SK-N-SH treated with all-trans-retinoic acid at 6 μM for 48 hours (cell line): ENCODE data around the gene PDLIM7.

Experiments
- ATAC-seq: fragments of 200-7000 bp; cut with Tn5 transposase; 3 replicates; pipeline ENCODE4 v1.9.1; 2020; ENCODE audit warnings: mild to moderate bottlenecking, moderate library complexity
- ARNTL ChIP-seq: fragments of 450-650 bp; formaldehyde crosslinking; IDR thresholded peaks from 2 replicates; pipeline ENCODE4 v1.5.0; 2020; ENCODE audit warnings: low read depth, mild to moderate bottlenecking, moderate library complexity, borderline replicate concordance
- BACH2 ChIP-seq: fragments of 250-450 bp; sonication (Bioruptor Pico); IDR thresholded peaks from 2 replicates; pipeline ENCODE4 v1.9.0; 2021; ENCODE audit warnings: mild to moderate bottlenecking, borderline replicate concordance
- CREB5 ChIP-seq: fragments of 250-450 bp; sonication (Bioruptor Pico); IDR thresholded peaks from 2 replicates; pipeline ENCODE4 v1.5.1; 2020; ENCODE audit warnings: low read depth, mild to moderate bottlenecking, moderate library complexity
- CSDC2 ChIP-seq: fragments of 250-450 bp; sonication (Bioruptor Pico); IDR thresholded peaks from 2 replicates; pipeline ENCODE4 v1.5.0; 2020; ENCODE audit warnings: mild to moderate bottlenecking, moderate library complexity
- ESRRG ChIP-seq: fragments of 250-450 bp; sonication (Bioruptor Pico); IDR thresholded peaks from 2 replicates; pipeline ENCODE4 v1.6.1; 2021; ENCODE audit warnings: mild to moderate bottlenecking
- GLIS3 ChIP-seq: fragments of 250-450 bp; sonication (Bioruptor Pico); IDR thresholded peaks from 2 replicates; pipeline ENCODE4 v1.5.0; 2020; ENCODE audit warnings: mild to moderate bottlenecking, moderate library complexity
- ISL1 ChIP-seq: fragments of 250-450 bp; sonication (Bioruptor Pico); IDR thresholded peaks from 2 replicates; pipeline ENCODE4 v2.1.2; 2022; ENCODE audit warnings: mild to moderate bottlenecking, moderate library complexity
- OSR1 ChIP-seq: fragments of 250-450 bp; sonication (Bioruptor Pico); IDR thresholded peaks from 2 replicates; pipeline ENCODE4 v1.8.0; 2022; ENCODE audit warnings: moderate library complexity, mild to moderate bottlenecking, inconsistent platforms
- PPARA ChIP-seq: fragments of 250-450 bp; sonication (Bioruptor Pico); IDR thresholded peaks from 2 replicates; pipeline ENCODE4 v1.5.0; 2020; ENCODE audit warnings: mild to moderate bottlenecking, borderline replicate concordance
- RARB ChIP-seq: fragments of 250-450 bp; sonication (Bioruptor Pico); IDR thresholded peaks from 2 replicates; pipeline ENCODE4 v1.8.0; 2021; ENCODE audit warnings: mild to moderate bottlenecking, moderate library complexity
- SNAI2 ChIP-seq: fragments of 250-450 bp; sonication (Bioruptor Pico); IDR thresholded peaks from 2 replicates; pipeline ENCODE4 v1.5.0; 2020; ENCODE audit warnings: mild to moderate bottlenecking, moderate library complexity
- TCF4 ChIP-seq: fragments of 250-450 bp; sonication (Bioruptor Pico); IDR thresholded peaks from 2 replicates; pipeline ENCODE4 v1.8.0; 2021; ENCODE audit warnings: mild to moderate bottlenecking, moderate library complexity, borderline replicate concordance
- TOX ChIP-seq: fragments of 250-450 bp; sonication (Bioruptor Pico); IDR thresholded peaks from 2 replicates; pipeline ENCODE4 v1.8.0; 2021; ENCODE audit warnings: mild to moderate bottlenecking, moderate library complexity, borderline replicate concordance
- ZC3H10 ChIP-seq: fragments of 250-450 bp; sonication (Bioruptor Pico); IDR thresholded peaks from 2 replicates; pipeline ENCODE4 v1.5.1; 2021; ENCODE audit warnings: mild to moderate bottlenecking, moderate library complexity
- ZFP3 ChIP-seq: fragments of 250-450 bp; sonication (Bioruptor Pico); IDR thresholded peaks from 2 replicates; pipeline ENCODE4 v1.5.0; 2020; ENCODE audit warnings: mild to moderate bottlenecking, moderate library complexity
- ZFP30 ChIP-seq: fragments of 450-650 bp; formaldehyde crosslinking; IDR thresholded peaks from 2 replicates; pipeline ENCODE4 v1.5.0; 2022; ENCODE audit warnings: mild to moderate bottlenecking, moderate library complexity
- ZNF70 ChIP-seq: fragments of 450-650 bp; formaldehyde crosslinking; IDR thresholded peaks from 2 replicates; pipeline ENCODE4 v1.5.0; 2020; ENCODE audit warnings: mild to moderate bottlenecking, moderate library complexity
- ZNF8 ChIP-seq: fragments of 450-650 bp; formaldehyde crosslinking; IDR thresholded peaks from 2 replicates; pipeline ENCODE4 v1.5.0; 2020; ENCODE audit warnings: mild to moderate bottlenecking, moderate library complexity
- TF ChIP-seq, protein P1 (sequence below): fragments of 250-450 bp; sonication (Bioruptor Pico); IDR thresholded peaks from 2 replicates; pipeline ENCODE4 v1.8.0; 2021; ENCODE audit warnings: low read depth, mild to moderate bottlenecking, moderate library complexity, borderline replicate concordance
- TF ChIP-seq, protein P2 (sequence below): fragments of 250-450 bp; sonication (Bioruptor Pico); IDR thresholded peaks from 2 replicates; pipeline ENCODE4 v1.5.0; 2020; ENCODE audit warnings: mild to moderate bottlenecking, moderate library complexity
- TF ChIP-seq, protein P3 (sequence below): fragments of 250-450 bp; sonication (Bioruptor Pico); IDR thresholded peaks from 2 replicates; pipeline ENCODE4 v1.8.0; 2020; ENCODE audit warnings: mild to moderate bottlenecking, moderate library complexity, borderline replicate concordance

PDLIM7 gene

GRCh38 chr5:177491429-177491945 is 5.9 kb downstream of the PDLIM7 start (continued):
- TF ChIP-seq BACH2 (no peak), ISL1 (CRISPR knock-in tag) (no peak), ZC3H10 (no peak), TOX (CRISPR knock-in tag) (no peak)

DNA sequence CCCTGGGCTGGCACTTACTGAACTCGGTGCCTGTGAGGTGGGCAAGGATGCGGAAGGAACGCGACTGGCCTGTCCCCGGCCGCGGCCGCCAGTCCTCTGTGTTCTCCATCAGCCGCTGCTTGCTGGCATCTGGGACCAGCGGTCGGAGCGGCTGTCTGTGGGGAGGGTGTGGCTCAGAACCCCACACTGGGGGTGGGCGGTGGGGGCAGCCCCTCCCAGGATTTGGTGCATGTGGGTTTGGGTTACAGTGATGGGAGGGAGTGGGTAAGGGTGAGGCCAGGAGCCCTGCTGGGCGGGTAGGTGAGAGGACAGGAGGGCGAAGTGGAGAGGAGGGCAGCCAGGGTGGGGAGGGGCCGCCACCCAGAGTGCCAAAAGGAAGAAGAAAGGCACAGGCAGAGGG is 6.4 kb downstream of the PDLIM7 start:
- ATAC-seq, result no peak
- TF ChIP-seq ISL1 (CRISPR knock-in tag) (no peak), ZFP30 (no peak), ARNTL (CRISPR knock-in tag) (no peak), PPARA (CRISPR knock-in tag) (no peak), BACH2 (no peak), OSR1 (CRISPR knock-in tag) (no peak), GLIS3 (no peak)
- TF ChIP-seq, protein P1, sequence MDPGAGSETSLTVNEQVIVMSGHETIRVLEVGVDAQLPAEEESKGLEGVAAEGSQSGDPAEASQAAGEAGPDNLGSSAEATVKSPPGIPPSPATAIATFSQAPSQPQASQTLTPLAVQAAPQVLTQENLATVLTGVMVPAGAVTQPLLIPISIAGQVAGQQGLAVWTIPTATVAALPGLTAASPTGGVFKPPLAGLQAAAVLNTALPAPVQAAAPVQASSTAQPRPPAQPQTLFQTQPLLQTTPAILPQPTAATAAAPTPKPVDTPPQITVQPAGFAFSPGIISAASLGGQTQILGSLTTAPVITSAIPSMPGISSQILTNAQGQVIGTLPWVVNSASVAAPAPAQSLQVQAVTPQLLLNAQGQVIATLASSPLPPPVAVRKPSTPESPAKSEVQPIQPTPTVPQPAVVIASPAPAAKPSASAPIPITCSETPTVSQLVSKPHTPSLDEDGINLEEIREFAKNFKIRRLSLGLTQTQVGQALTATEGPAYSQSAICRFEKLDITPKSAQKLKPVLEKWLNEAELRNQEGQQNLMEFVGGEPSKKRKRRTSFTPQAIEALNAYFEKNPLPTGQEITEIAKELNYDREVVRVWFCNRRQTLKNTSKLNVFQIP, result no peak

DNA sequence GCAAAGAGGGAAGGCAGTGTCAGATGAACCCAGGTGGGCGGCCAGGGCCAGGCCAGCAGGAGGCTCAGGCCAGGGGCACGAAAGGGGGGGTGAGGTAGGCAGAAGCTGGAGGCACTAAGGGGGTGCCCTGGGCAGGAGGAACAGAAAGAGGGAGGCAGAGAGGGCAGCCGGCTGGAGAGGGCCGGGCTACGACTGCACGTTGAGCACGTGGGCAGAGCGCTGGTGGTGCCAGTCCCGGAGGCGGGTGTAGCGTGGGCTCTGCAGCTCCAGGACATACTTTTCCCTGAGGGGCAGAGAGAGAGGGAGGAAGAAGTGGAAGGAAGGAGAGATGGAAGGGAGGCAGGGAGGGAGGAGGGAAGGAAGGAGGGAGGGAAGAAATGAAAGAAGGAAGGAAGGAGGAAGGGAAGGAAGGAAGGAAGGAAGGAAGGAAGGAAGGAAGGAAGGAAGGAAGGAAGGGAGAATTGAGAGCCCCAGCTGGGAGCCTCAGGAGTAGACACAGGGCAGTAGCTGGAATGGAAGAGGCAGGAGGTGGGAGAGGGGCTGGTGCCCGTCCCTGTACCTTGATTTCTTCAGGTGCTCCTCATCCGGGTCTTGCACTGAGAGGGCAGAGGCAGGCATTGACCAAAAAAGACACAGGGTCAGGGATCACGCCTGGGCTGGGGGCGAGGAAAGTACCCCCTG is 7.0 kb downstream of the PDLIM7 start:
- no peak for TF ChIP-seq TOX (CRISPR knock-in tag)
- no peak for TF ChIP-seq ZFP3 (CRISPR knock-in tag)
- no peak for TF ChIP-seq SNAI2
- no peak for TF ChIP-seq ZFP30
- no peak for TF ChIP-seq ISL1 (CRISPR knock-in tag)
- TF ChIP-seq, protein P1, result no peak
- no peak for TF ChIP-seq ESRRG (CRISPR knock-in tag)
- no peak for TF ChIP-seq GLIS3
- no peak for TF ChIP-seq ZNF70 (CRISPR knock-in tag)
- TF ChIP-seq, protein P2, sequence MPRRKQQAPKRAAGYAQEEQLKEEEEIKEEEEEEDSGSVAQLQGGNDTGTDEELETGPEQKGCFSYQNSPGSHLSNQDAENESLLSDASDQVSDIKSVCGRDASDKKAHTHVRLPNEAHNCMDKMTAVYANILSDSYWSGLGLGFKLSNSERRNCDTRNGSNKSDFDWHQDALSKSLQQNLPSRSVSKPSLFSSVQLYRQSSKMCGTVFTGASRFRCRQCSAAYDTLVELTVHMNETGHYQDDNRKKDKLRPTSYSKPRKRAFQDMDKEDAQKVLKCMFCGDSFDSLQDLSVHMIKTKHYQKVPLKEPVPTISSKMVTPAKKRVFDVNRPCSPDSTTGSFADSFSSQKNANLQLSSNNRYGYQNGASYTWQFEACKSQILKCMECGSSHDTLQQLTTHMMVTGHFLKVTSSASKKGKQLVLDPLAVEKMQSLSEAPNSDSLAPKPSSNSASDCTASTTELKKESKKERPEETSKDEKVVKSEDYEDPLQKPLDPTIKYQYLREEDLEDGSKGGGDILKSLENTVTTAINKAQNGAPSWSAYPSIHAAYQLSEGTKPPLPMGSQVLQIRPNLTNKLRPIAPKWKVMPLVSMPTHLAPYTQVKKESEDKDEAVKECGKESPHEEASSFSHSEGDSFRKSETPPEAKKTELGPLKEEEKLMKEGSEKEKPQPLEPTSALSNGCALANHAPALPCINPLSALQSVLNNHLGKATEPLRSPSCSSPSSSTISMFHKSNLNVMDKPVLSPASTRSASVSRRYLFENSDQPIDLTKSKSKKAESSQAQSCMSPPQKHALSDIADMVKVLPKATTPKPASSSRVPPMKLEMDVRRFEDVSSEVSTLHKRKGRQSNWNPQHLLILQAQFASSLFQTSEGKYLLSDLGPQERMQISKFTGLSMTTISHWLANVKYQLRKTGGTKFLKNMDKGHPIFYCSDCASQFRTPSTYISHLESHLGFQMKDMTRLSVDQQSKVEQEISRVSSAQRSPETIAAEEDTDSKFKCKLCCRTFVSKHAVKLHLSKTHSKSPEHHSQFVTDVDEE, result no peak
- TF ChIP-seq ZNF8 (CRISPR knock-in tag), result no peak
- no peak for TF ChIP-seq RARB (CRISPR knock-in tag)
- TF ChIP-seq BACH2, result no peak
- no peak for TF ChIP-seq CSDC2
- no peak for TF ChIP-seq PPARA (CRISPR knock-in tag)
- no peak for TF ChIP-seq TCF4 (CRISPR knock-in tag)
- TF ChIP-seq CREB5, result no peak
- no peak for TF ChIP-seq ZC3H10
- TF ChIP-seq, all 23 proteins: peak for 0
- no peak for ATAC-seq

GRCh38 chr5:177489119-177489716 is 8.2 kb downstream of the PDLIM7 start:
- no peak for ATAC-seq
- no peak for TF ChIP-seq ARNTL (CRISPR knock-in tag)
- TF ChIP-seq ZNF8 (CRISPR knock-in tag), result no peak
- TF ChIP-seq, protein P3, sequence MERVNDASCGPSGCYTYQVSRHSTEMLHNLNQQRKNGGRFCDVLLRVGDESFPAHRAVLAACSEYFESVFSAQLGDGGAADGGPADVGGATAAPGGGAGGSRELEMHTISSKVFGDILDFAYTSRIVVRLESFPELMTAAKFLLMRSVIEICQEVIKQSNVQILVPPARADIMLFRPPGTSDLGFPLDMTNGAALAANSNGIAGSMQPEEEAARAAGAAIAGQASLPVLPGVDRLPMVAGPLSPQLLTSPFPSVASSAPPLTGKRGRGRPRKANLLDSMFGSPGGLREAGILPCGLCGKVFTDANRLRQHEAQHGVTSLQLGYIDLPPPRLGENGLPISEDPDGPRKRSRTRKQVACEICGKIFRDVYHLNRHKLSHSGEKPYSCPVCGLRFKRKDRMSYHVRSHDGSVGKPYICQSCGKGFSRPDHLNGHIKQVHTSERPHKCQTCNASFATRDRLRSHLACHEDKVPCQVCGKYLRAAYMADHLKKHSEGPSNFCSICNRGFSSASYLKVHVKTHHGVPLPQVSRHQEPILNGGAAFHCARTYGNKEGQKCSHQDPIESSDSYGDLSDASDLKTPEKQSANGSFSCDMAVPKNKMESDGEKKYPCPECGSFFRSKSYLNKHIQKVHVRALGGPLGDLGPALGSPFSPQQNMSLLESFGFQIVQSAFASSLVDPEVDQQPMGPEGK (CRISPR knock-in tag), result no peak
- TF ChIP-seq, all 23 proteins: peak for 0
